ENCODE data around the gene SEC24C.
A peak's percentile ranks its signal among the peaks of the same experiment; 100 is the strongest.

The SEC24C gene

DNA sequence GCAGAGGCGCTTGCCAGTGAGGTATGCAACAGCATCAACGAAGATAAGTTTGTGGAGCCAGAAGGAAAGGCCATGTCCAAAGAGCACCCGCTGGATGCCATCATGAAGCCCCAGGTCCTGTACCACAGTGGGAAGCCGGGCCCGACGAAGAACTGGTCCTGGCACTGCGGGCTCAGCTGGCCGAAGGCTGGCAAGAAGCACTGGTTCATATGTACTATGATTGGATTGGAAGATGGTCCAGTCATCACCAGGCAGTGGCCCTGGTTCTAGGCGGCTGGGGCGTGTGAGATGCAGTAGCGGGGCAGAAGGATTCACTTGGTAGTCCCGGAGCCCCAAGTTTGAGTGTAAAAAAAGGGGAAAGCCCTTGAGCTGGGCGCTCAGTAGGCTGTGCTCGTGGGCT lies 63.3 kb downstream of the SEC24C start:
- TF ChIP-seq, protein P1, sequence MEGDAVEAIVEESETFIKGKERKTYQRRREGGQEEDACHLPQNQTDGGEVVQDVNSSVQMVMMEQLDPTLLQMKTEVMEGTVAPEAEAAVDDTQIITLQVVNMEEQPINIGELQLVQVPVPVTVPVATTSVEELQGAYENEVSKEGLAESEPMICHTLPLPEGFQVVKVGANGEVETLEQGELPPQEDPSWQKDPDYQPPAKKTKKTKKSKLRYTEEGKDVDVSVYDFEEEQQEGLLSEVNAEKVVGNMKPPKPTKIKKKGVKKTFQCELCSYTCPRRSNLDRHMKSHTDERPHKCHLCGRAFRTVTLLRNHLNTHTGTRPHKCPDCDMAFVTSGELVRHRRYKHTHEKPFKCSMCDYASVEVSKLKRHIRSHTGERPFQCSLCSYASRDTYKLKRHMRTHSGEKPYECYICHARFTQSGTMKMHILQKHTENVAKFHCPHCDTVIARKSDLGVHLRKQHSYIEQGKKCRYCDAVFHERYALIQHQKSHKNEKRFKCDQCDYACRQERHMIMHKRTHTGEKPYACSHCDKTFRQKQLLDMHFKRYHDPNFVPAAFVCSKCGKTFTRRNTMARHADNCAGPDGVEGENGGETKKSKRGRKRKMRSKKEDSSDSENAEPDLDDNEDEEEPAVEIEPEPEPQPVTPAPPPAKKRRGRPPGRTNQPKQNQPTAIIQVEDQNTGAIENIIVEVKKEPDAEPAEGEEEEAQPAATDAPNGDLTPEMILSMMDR (conservative IDR thresholded peaks at IDR 0.05): no peak
- no peak overlapping the region for H3K27ac ChIP-seq

DNA sequence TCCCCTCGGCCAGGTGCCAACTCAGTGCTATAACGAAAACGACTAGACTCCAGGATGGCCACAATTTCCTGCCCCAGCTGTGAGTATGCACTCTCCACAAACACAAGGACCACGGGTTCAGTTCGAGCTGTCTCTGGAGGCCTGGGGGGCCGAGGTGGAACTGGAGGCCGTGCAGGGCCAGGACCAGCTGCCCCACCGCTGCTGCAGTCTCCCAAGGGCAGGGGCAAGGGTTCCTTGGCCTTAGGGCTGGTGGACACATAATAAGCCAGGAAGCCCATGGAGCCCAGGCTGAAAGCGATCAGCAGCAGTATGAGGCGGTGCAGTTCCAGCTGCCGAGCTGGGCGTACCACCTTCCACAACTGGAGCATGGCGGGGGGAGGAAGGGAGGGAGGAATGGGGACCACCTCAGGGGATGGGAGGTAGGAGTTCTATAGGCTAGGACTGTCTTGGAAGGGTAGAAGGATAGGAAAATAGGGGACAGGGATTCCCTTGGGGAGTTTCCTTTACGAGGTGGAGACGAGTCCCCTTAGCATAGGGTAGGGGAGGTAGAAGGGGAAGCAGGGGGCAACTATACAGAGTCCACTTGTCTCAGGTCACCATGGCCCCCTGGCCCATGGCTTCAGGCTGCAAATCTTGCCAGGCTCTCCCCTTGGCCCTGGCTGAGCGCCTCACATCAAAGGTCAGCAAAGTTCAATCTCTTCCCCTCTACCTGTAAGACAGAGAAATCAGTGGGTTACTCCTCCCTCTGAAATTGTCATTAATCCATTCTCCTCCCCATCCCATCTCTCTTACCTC lies 64.0 kb downstream of the SEC24C start:
- H3K27ac ChIP-seq: no peak overlapping the region
- TF ChIP-seq, protein P1 (conservative IDR thresholded peaks at IDR 0.05): no peak

DNA sequence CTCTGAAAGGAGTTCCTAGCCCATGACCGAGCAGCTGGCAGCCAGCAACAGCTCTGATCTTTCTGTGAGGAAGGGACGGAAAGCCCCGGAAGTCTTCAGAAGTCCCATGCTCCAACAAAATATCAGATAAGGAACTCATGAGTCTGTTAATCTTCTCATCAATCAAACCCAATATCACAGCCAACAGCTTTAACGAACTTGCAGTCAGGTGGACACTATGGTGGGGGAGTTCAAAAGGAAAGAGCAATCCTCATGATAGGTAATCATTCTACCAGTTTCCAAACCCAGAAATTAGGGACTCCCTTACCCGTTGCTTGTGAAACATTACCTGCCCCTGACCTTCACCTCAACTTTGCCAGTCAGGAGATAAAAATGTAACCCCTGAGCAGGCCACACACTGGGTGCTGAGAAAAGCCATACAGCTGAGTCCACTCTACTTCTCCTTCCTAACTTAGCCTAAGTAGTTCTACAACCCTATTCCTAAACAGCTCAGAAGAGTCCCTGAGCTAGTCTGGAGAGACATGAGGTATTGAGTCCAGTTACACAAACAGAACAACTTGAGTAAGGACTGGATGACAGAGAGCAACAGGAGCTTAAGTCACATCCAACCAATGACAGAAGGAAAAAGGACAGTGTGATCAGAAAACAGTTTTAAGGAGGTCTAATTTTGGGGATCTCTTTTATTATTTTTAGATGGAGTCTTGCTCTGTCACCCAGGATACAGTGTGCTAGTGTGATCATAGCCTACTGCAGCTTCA lies 65.1 kb downstream of the SEC24C start:
- TF ChIP-seq, protein P1 (conservative IDR thresholded peaks at IDR 0.05): no peak
- no peak overlapping the region for H3K27ac ChIP-seq

DNA sequence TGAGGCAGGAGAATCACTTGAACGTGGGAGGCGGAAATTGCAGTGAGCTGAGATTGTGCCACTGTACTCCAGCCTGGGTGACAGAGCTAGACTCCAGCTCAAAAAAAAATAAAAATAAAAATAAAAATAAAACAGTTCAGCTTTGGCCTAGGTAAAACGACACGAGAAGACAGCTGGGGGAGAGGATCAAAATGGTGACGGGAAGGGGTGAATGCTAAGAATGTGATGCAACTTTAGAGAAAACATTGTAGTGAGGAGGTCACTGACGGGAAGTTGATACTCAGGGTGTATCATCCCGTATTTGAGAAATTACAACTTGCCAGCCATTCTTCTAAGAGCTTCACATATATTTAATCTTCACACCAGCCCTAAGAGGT lies 66.2 kb downstream of the SEC24C start:
- TF ChIP-seq, protein P1 (conservative IDR thresholded peaks at IDR 0.05): no peak
- peak overlapping the region; percentile 84 for H3K27ac ChIP-seq

DNA sequence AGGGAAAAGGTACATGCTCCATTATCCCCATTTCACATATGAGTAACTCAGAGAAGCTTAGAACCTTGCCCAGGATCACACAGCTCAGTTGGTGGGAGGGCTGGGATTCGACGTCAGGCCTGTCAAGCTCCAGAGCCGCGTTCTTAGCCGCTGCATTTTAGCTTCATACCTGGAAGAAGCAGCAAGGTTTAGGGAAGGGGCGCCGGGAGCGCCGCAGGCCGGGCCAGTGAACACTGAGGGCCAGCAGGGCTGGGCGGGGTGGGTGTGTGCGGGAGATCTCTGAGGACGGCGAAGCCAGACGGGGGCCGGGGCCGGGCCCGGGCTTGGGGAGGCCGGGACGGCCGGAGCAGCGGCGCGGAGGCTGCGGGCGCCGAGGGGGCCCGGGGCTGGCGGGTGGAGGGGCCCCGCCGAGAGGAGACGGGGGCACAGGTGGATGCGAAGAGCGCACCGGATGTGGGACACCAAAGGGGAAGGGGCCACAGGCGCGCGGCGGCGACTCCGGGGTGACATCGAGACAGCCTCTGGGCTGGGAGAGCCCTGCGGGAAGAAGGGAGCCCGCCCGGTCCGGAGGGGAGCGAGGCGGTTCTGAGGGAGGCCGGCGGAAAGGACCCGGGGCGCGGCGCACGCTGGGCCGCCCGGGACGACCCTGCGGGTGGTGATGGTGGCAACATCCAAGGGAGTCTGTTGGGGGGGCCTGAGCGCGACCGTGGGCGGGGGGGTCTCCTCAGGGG lies 66.7 kb downstream of the SEC24C start:
- H3K27ac ChIP-seq: peak overlapping the region; percentile 84
- TF ChIP-seq, protein P1 (conservative IDR thresholded peaks at IDR 0.05): no peak

DNA sequence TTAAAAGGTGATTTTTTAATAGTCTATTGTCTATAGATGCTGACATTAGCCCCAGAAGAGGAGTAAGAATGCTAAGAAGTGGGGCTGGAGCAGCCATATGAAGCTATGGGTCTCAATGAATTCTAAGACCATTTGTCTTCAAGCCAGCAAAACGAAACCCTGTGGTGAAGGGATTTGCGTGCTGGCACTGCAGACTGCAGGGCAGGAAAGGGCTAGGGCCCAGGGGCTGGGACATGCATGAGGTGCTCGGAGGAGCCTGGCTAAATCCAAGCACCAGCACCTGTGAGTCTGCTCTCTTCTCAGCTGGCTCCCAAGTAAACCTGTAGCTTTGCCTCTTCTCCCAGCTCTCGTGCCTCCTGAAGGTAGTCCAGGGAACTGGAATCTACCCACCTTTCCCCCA lies 68.5 kb downstream of the SEC24C start:
- H3K27ac ChIP-seq: peak overlapping the region; percentile 84; the same call in 1 of the 2 replicates
- TF ChIP-seq, protein P1 (conservative IDR thresholded peaks at IDR 0.05): no peak

DNA sequence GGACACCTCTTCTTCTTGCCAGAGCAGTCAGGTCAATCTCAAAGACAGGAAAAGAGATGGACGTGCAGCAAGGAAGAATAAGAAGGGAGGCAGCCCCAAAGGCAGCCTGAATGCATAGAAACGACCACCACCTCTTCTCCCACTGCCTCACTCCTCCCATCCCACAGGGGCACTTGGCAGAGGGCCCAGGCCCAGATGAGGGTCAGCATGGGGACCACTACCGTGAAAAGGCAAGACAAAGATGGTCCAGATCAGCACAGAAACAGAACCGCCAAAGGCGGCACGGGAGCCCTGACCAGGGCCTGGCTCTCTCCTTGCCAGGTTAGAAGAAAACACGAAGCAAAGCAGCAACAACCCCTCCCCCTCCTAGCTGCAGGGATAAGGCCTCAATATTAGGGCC lies 69.2 kb downstream of the SEC24C start:
- no peak overlapping the region for H3K27ac ChIP-seq
- TF ChIP-seq, protein P1 (conservative IDR thresholded peaks at IDR 0.05): no peak
